RKO (cell line): ENCODE measurements around the gene PLCL1.
"Not testable (repeated sequence)": the region's sequence is repeated elsewhere in the genome, so short reads cannot be mapped to it uniquely, and the experiment has no call there.

Experiments used
- DNase-seq: peaks from one replicate; pipeline ENCODE4 v3.0.0-alpha.2; 2016; ENCODE audit warnings: low spot score

PLCL1 gene

DNA sequence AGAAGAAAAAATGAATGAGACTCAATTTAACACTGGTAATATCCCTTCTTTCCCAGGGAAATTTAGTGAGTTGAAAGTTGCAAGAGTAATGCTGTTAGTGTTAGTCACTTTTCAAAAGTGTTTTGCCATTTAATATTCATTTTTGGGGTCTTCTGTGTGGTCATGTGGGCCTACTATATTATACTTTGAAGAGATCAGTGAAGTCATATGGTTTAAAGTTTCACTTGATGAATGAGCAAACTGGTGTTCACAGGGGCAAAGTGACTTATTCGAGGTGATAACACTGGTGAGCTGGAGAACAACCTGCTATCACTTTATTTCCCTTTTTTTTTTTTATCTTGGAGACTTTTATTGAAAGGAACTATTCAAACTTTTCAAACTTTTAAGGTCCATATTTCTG, 196.0 kb downstream of the PLCL1 start:
- DNase-seq = no peak

DNA sequence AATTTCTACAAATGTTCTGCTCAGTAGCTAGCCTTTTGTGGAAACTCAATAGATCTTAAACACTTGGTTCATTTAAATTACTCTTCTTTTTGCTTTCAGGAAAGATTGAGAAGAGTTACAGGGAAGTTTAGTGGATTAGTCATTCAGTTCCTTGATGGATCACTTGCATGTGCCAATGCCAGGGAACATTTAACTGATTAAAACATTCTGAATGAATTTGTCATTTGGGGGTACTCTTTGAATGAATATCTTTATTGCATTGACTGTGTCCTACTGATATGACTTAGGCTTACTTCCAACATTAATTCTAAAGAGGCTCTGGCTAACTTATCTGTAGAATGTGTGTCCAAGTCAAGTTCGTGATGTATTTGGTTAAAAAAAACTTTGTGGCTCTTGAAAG, 199.8 kb downstream of the PLCL1 start:
- DNase-seq = peak; percentile 3

DNA sequence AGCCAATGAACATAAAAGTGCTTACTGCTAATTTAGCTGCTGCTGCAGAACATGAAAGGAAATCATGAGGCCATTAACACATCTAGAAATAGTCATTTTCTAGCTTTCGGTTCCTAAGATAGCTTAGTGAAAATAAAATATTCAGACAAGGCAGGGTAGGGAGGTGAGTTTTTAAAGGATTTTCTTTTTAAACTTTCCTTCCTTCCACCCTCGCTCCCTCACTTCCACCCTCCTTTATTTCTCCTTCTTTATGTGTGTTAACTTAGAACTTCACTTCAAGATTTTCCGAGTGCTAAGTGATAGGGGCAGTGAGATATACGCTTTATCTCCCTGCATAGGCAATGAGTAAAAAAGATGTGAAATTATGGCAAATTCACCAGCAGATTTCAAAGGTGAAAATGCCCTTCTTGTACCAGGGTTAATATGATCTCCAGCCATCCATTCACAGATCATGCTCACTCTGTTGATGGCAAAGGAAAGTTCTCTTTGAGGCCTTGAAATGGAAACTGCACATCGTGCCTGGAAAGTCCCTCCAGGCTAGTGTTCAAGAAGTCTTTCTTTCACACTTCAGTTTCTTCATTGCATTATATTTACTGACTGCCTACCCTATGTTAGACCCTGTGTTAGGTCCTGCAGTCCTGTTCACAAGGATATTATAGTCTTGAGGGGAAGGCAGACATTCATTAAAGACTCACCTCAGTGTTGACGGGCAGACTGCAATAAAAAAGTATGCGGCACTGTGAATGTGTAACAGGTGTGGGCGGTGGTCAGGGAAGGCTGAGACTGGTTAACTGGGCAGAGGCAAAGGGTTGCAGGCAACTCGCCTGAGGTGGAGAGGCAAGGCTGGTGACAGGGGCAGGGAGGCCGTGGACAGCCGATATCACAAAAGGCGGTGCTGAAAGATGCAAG, 200.8 kb downstream of the PLCL1 start:
- no peak for DNase-seq

DNA sequence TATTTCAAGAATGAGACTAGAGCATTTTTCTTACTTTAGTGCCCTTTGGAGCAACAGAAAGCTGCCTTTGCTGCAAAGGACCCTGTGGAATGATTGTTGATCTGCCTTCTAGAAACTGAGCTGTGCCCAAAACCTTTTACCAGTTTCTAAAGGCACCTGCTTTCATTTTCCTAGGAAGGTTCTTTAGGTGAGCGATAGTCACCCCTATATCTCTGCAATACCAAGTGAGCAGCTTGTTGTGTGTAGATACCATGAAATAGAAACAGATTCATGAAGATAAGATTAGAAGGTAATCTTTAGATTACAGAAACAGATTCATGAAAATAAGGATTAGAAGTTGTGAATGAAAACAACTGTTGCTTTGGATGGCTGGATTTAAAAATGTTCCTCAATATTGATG, 202.3 kb downstream of the PLCL1 start:
- DNase-seq = no peak

DNA sequence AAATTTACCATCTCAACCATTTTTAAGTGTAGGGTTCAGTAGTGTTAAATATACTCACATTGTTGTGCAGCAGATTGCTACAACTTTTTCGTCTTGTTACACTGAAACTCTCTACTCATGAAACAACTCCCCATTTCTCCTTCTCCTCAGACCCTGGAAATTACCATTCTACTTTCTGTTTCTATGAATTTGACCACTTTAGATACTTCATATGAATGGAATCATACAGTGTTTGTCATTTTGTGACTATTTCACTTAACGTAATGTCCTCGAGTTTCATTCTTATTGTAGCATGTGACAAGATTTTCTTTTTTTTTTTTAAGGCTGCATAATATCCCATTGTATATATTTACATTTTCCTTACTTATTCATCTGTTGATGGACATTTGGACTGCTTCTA, 203.8 kb downstream of the PLCL1 start:
- no peak for DNase-seq

DNA sequence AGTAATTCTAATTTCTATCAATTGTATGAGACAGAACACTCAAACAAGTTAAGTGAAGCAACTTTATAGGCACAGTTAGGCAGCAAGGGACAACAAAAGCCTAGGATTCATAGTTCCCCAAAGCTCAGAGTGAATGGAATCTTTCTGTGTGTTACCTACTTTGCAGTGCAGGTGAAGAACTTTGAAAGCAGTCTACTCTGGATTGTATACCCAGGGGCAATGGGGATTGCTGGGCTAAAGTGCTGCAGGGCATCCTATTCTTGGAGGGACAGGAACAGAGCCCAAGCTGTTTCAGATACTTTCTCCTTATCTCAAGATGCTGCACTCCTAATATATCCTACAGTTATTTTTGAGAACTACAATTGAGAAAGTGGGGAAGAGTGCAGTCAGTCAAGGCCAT, 207.6 kb downstream of the PLCL1 start:
- DNase-seq = no peak

DNA sequence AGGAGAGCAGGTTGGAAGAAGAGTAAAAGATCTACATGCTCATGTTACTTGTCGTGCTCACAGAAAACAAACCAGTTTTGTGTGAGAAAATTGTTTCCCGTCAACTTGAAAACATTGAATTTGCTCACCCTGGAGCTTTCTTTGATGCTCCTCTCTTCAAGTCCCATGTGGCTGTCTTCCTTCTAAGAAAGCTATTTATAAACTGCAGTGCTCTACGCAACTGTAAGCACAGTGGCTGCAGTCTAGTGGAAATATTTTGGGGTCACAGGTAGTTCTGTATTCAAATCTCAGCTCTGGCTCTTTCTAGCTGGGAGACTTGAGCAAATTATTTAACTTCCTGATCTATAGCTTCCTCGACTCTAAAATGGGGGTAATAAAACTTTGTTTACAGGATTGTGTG, 211.8 kb downstream of the PLCL1 start:
- no peak for DNase-seq

DNA sequence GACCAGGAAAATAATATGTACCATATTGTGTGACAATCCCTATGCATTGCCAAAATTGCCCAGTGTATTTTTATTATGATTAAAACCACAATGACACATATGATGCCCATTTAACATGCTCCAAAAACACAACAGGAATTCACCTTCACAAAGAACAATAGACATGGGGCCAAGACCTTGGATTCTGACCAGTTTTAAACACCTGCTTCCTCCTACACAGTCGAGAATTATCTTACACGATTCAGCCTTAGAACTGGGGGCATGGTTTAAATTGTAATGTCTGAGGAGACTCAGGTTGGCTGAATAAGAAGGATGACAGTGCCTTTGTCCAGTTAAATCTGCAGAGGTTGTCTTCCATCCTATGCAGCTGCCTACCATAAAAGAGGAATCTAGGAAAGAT, 212.7 kb downstream of the PLCL1 start:
- no peak for DNase-seq

DNA sequence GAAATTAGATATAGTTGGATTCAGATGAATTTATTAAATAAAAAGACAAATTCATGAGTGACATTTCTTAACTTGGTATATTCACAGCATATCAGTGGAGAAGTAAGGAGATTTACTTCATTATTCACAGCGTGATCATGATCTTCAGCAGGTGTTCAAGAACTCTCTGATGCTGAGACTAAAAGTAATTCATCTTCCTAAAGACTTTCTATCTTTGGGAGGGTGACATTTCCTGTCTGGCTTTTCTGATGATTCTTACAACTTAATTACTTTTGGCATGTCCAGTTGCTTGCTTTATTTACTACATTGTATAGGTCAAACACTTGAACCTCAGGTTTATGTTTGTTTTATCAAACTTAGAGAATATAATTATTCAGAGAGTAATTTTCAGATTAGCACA, 224.6 kb downstream of the PLCL1 start:
- no peak for DNase-seq

DNA sequence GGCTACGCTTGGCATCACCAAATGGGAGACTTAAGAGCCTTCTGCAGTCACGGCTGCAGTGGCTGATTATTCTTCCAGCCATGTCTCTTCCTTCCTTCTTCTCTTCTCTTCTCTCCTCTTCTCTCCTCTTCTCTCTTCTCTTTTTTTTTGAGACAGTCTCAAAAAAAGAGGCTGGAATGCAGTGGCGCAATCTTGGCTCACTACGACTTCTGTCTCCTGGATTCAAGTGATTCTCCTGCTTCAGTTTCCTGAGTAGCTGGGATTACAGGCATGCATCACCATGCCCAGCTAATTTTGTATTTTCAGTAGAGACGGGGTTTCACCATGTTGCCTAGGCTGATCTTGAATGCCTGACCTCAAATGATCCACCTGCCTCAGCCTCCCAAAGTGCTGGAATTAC, 225.2 kb downstream of the PLCL1 start:
- not testable (repeated sequence) for DNase-seq

DNA sequence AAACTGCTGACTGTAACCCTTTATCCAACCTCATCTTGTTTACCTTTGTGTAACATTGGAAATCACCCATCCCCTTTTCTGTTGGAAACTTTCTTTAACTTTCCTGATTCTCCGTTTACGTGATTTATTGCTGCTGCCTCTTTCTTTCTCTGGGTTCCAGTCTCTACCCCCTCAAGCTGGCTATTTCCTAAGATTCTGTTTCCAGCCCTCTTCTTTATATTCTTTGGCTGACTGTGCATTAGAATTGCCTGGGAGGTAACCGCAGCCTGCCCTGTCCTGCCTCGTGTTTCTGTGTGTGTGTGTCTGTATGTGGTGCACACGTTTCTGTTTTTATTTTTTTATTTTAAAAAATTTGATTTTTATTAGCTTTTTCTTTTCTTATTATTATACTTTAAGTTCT, 229.2 kb downstream of the PLCL1 start:
- DNase-seq = no peak

DNA sequence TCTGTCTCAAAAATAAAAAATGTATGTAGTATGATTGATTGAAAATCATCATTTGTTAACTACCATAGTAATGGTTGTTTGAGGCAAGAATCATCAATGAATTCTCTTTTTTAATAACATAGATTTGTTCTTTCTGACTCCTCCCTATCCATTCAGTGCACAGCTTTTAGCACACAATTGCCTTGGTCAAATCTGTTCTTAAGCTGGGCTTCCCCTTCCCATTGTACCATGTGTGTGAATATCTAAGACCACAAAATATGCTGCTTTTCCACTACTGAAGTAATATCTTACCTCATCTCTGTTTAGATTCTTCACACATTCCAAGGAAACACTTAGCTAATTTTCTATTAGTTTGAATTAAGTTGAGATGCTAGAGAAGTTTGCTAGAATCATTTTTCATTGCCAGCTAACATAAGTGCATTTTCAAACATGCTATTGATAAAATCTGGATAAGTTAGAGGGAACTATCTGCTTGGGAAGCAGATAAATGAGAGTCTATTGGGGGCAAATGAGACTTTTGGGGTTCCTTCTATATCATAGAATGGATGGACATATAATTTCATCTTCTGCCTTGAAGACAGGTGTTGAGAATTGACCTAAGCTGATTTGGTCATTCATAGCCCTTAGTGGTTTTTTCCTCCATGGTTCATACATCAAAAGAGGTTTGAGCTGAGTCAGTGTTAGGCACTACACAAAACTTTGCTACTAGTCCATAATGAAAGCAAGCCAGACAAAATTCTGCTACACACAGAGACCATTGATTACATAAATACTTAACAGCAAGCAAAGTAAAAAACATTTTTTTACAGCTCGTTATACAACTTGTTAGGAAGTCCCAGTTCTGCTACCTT, 231.9 kb downstream of the PLCL1 start:
- DNase-seq = no peak

DNA sequence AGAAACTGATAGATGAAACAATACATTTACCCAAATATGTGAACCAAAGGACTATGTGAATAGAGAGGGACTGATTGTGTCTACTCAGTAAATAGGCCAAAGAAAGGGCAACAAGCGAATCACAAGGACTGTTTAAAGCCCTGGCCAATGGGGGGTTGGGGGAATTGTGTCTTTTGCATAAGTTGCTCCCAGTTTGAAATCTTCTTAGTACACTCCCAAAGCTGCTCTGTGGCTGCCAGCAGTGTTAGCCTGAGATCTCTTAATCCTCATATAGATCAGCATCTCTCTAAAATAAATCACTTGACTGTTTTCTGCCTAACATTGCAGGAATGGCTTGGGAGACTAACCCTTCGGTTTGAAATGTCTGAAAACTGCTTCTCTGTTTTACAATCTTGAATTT, 236.4 kb downstream of the PLCL1 start:
- DNase-seq = no peak

DNA sequence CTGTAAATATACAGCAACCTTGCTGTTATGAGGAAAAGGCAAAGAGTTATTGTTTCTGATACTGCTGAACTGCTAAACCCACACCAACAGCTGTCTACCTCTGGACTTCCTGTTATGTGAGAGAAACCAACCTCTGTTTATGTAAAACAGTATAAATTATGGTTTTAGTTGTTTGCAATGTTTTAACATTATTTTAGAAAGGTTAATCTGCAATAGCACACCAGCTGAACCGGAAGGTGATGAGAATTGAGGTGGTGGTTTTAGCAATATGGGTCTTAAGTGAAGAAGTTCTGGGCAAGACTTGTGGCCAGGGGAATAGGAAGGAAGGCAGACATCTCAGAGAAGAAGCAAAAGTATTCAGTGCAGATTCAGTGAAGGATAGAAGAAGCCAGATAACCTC, 237.8 kb downstream of the PLCL1 start:
- DNase-seq = no peak

DNA sequence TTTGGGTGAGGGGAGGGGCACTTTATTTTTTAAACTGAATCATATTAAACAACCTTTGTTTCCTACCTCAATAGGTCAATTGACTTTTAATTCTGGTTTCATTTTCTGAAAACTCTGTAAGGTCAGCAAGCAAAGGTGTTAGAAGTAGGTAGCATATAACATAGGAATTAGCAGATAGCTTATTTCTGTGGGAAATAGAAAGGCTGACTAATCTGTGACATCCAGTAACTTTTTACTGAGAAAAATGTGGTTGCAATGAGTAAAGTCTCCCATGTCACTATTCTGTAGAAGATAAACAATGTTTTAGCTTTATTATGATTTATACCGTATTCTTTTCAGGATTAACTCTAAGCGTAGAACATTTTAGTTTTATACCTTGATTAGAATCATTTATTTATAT, 240.4 kb downstream of the PLCL1 start:
- DNase-seq = no peak

DNA sequence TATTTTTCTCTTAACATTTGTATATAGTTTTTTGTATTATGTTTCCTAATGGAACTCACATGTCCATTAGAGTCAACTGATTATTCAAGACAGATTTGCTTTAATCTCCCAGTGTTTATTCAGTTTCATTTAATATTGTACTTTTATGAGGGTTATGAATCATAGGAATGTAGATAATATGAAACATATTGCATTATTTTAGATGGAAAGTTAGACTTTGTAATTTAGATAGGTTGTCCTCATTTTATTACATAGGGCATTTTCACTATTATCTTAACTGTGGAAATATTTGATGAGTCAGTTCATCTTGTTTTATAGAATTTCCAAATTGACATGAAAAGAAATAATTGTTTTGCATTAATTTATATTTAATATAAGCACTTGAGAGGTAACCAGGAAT, 240.8 kb downstream of the PLCL1 start:
- no peak for DNase-seq

DNA sequence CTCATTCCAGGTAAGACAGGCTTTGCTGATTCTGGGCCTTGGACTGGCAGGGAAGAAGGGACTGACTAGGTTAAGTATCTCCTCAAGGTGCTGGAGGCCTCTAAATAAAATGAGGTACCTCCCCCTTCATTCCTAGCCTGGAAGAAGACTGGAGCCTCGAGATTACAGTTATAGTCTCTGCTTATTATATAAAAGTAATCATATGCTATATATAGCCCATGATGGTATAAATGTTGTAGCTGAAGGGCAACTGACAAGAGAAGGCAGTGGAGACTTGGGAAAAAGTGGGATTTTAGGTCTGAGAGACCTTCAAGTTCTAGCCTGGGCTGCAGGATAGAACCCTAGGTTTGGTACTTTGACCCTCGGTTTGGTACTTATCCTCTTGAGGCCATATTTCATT, 248.3 kb downstream of the PLCL1 start:
- DNase-seq = no peak

DNA sequence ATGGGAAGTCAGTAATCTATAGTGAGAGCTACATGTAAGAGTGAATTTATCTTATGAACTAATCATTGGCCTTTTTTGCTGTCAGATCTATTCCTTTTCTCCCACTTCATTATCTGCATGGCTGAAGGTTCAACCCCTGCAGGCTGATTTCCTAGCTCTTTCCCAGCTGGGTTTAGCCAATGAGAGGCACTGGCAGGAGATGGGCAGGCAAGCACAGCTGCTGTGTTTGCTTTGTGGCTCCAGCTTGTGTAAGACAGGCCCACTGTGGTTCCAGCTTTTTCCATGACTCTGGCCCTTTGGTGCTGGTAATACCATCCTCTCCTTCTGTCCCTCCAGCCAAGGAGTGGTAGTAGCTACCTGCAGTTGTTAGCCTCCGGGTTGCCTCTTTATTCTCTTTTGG, 248.8 kb downstream of the PLCL1 start:
- no peak for DNase-seq

DNA sequence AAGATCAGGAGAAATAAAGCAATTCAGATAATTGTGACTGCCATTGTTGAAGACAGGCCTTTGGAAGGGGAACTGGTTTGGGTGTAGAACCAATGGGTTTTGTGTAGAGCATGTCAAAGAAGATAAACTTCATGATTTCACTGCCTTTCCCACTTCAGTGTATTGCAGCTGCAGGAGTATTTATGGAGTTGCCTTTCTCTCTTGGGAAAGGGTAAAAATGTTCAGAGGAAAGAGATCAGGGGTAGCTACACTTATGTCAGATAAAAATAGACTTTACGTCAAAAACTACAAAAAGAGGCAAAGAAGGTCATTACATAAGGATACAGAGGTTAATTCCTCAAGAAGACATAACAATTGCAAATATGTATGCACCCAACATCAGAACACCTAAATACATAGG, 249.4 kb downstream of the PLCL1 start:
- no peak for DNase-seq

DNA sequence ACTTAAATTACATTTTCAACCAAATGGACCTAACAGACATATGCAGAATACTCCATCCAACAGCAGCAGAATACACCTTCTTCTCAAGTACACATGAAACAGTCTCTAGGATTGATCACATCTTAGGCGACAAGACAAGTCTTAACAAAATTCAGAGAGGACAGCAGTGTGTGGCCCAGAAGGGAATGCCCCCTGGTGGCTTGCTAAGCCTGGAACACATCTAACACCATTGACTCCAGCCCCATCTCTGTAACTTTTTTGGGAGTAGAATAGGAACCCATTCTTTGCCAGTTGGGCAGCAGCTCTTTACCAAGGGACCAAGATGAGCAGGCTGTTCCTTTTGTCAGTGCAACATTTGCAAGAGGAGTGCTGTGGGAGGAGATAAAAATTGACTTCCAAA, 249.9 kb downstream of the PLCL1 start:
- peak; percentile 34 for DNase-seq

DNA sequence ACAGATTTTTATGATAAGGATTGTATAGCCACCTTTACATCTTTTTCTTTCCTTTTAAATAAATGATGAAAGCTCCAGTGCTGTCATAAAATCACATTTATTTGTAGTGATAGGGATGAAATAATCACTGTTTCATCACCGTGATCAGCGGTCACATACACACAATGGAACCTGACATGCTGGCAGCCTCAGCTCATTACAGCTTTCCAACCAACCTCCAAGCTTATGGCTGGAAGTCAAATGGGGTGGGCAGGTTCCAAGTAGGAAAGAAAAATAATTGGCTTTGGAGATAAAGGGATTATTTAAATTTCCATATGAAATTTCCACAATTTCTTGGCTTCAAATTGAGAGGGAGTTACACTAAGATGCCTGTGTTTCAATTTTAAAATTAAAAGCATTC, 251.3 kb downstream of the PLCL1 start:
- no peak for DNase-seq

DNA sequence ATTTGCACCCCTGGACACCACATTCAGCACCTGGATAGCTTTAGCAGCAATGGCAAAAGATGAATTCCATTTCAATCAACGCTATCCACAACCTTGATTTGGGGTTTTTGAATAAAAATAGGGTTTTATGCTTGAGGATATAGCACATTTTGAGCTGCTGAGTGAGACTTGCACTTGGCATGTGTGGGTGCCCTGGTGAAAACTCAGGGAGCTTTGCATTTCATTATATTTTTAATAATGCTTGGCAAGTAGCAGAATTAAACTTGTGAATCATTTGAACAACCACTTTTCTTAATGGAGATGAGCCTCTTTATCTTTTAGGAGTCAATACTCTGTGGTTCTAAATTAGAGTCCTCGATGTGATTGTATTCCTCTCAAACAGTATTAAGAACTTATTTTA, 252.4 kb downstream of the PLCL1 start:
- DNase-seq = no peak

DNA sequence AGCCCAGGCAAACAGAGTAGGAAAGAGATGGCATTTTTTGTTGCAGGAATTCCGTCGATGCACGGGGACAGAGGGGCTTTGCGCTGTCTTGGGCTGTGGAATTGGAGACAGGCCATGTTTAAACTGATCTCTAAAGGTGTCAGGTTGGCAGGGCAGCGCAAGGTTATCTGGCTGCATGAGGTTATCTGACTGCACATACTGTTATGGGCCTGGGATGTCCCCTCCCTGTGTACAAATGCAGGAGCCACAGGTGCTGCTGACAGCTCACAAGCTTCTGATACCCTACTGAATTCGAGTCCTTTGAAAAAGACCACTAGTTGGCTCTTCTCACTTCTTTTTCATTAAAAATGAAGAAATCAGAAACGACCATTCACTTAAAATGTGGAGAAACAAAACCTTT, 255.4 kb downstream of the PLCL1 start:
- DNase-seq = no peak
